ENCODE measurements around the gene FIGN. TPM values are rescaled to one million over a fixed set of nuclear protein-coding genes. Genes with fewer than 3 reads are reported as not detected.

FIGN gene
- total and polyA plus RNA-seq, 2 donors (not counting 1 experiment from before 2014, with no cell fraction given) = not detected

GRCh38 chr2:163652751-163653150 lies 83.1 kb downstream of the FIGN start:
- no peak for TF ChIP-seq EZH2 (IDR thresholded peaks at IDR 0.05; ENCODE audit: borderline replicate concordance, insufficient read depth, low read depth, low read length, poor library complexity, severe bottlenecking)
- TF ChIP-seq CTCF (IDR thresholded peaks at IDR 0.05) = no peak
- H3K4me3 ChIP-seq (ENCODE audit: control extremely low read depth in 1 of 5, extremely low read depth in 1 of 5, insufficient read depth in 1 of 5, low read depth in 2 of 5, low read length in 4 of 5) = no peak overlapping the region
- H3K9ac ChIP-seq (ENCODE audit: low read length) = no peak overlapping the region
- Mint-ChIP-seq H3K27me3 (peaks cover 3% of the 10 kb centered on the region), H3K4me1 (no peaks in the 10 kb centered on the region), H3K9me3 (ENCODE audit: insufficient read depth) (no peaks in the 10 kb centered on the region), H3K4me3 (no peak overlapping the region), H3K27ac (no peak overlapping the region)
- H4K20me1 ChIP-seq (ENCODE audit: control insufficient read depth, insufficient read depth, low read length, poor library complexity, severe bottlenecking) = no peaks in the 10 kb centered on the region
- no peaks in the 10 kb centered on the region for H3K27me3 ChIP-seq (replicated peaks in 1 of 4; ENCODE audit: control extremely low read depth in 1 of 4, control insufficient read depth in 3 of 4, insufficient read depth in 4 of 4, low read length in 3 of 4)
- no peak overlapping the region for H3K4me2 ChIP-seq (replicated peaks; ENCODE audit: low read depth, low read length, poor library complexity, severe bottlenecking)
- no peak overlapping the region for H2AFZ ChIP-seq (ENCODE audit: insufficient read depth, low read depth, low read length, poor library complexity, severe bottlenecking)
- POLR2A ChIA-PET = no interaction called here
- intact Hi-C loops (cut with micrococcal nuclease) = no loop called here
- no peaks in the 10 kb centered on the region for H3K36me3 ChIP-seq (replicated peaks in 1 of 2; ENCODE audit: control extremely low read depth in 1 of 2, control insufficient read depth in 1 of 2, extremely low read depth in 1 of 2, insufficient read depth in 2 of 2, low read length in 1 of 2)
- ATAC-seq (ENCODE audit: low read depth) (no peak), DNase-seq (no peak)
- CTCF ChIA-PET = no interaction called here
- WGBS (ENCODE audit: insufficient coverage) = no CpG with 5 or more reads among the region's 2 CpGs
- no peaks in the 10 kb centered on the region for H3K4me1 ChIP-seq (ENCODE audit: control insufficient read depth in 2 of 2, insufficient read depth in 2 of 2, low read length in 2 of 2)
- no peak overlapping the region for H3K27ac ChIP-seq (ENCODE audit: low read length in 2 of 2)
- no peaks in the 10 kb centered on the region for H3K9me3 ChIP-seq (ENCODE audit: control extremely low read depth in 1 of 3, control insufficient read depth in 2 of 3, insufficient read depth in 1 of 3, low read length in 2 of 3)
- no peaks in the 10 kb centered on the region for H3K79me2 ChIP-seq (ENCODE audit: control insufficient read depth, insufficient read depth, low read length)

- ATAC-seq (ENCODE audit: low read depth) = no peak
- ChIA-PET CTCF (no interaction called here), POLR2A (no interaction called here)
- Mint-ChIP-seq H3K4me3 (no peak overlapping the region), H3K4me1 (no peaks in the 10 kb centered on the region), H3K9me3 (ENCODE audit: insufficient read depth) (no peaks in the 10 kb centered on the region), H3K27ac (no peak overlapping the region), H3K27me3 (peaks cover 3% of the 10 kb centered on the region)
- Histone ChIP-seq H3K4me2 (replicated peaks; ENCODE audit: low read depth, low read length, poor library complexity, severe bottlenecking) (no peak overlapping the region), H3K9ac (ENCODE audit: low read length) (no peak overlapping the region), H3K79me2 (ENCODE audit: control insufficient read depth, insufficient read depth, low read length) (no peaks in the 10 kb centered on the region), H3K27ac (ENCODE audit: low read length in 2 of 2) (no peak overlapping the region), H3K4me3 (ENCODE audit: control extremely low read depth in 1 of 5, extremely low read depth in 1 of 5, insufficient read depth in 1 of 5, low read depth in 2 of 5, low read length in 4 of 5) (no peak overlapping the region), H3K9me3 (ENCODE audit: control extremely low read depth in 1 of 3, control insufficient read depth in 2 of 3, insufficient read depth in 1 of 3, low read length in 2 of 3) (no peaks in the 10 kb centered on the region), H2AFZ (ENCODE audit: insufficient read depth, low read depth, low read length, poor library complexity, severe bottlenecking) (no peak overlapping the region), H3K36me3 (replicated peaks in 1 of 2; ENCODE audit: control extremely low read depth in 1 of 2, control insufficient read depth in 1 of 2, extremely low read depth in 1 of 2, insufficient read depth in 2 of 2, low read length in 1 of 2) (no peaks in the 10 kb centered on the region), H4K20me1 (ENCODE audit: control insufficient read depth, insufficient read depth, low read length, poor library complexity, severe bottlenecking) (no peaks in the 10 kb centered on the region), H3K27me3 (replicated peaks in 1 of 4; ENCODE audit: control extremely low read depth in 1 of 4, control insufficient read depth in 3 of 4, insufficient read depth in 4 of 4, low read length in 3 of 4) (no peaks in the 10 kb centered on the region), H3K4me1 (ENCODE audit: control insufficient read depth in 2 of 2, insufficient read depth in 2 of 2, low read length in 2 of 2) (no peaks in the 10 kb centered on the region)
- intact Hi-C loops (cut with micrococcal nuclease) = no loop called here
- TF ChIP-seq EZH2 (IDR thresholded peaks at IDR 0.05; ENCODE audit: borderline replicate concordance, insufficient read depth, low read depth, low read length, poor library complexity, severe bottlenecking) (no peak), CTCF (IDR thresholded peaks at IDR 0.05) (no peak)
- WGBS (ENCODE audit: insufficient coverage) = 86% methylated on average over 1 of the region's 1 CpG
- no peak for DNase-seq
These were observed 86.7 kb downstream of the FIGN start for GRCh38 chr2:163649080-163649479.
